ENCODE data around the gene KIF26B. TPM values are rescaled to one million over a fixed set of nuclear protein-coding genes. Genes with fewer than 3 reads are reported as not detected.

KIF26B gene
- total RNA-seq, 4 donors from 2014 or later = 0.90 to 2.0 (median 1.5) TPM

GRCh38 chr1:245489838-245490237 is 335.1 kb downstream of the KIF26B start:
- Histone ChIP-seq H3K4me3 (no peak overlapping the region), H3K4me1 (no peaks in the 10 kb centered on the region), H3K9me3 (no peaks in the 10 kb centered on the region), H3K27me3 (no peaks in the 10 kb centered on the region), H3K27ac (no peak overlapping the region), H3K36me3 (no peaks in the 10 kb centered on the region)
- whole genome bisulfite sequencing, 2 donors = 56 to 57% methylated on average over 2 of the region's 2 CpGs
- no peak for DNase-seq (ENCODE audit: low spot score in 2 of 2)
- TF ChIP-seq CTCF (IDR thresholded peaks at IDR 0.05) = no peak
- no peak for TF ChIP-seq EP300 (IDR thresholded peaks at IDR 0.05)
- TF ChIP-seq POLR2A (IDR thresholded peaks at IDR 0.05) = no peak

DNA sequence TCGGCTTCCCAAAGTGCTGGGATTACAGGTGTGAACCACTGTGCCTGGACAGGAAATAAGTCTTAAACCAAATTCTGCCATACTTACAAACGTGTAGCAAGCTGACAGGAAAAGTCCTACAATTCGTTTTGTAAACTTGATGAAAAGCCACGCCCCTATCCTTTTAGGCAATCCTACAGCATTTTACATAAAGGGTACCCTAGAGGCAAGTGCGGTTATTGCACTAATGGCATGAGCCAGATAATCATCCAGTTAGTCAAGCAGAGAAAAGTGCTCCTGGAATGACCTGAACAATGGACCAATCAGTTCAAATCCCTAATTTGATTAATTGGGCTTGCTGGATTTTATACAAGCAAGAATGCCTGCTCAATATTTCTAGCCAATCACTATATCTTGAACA is 338.2 kb downstream of the KIF26B start:
- no peaks in the 10 kb centered on the region for H3K27me3 ChIP-seq
- H3K36me3 ChIP-seq = no peaks in the 10 kb centered on the region
- 68 to 74% methylated on average over 5 of the region's 5 CpGs for WGBS, 2 donors
- no peak for DNase-seq (ENCODE audit: low spot score in 2 of 2)
- no peaks in the 10 kb centered on the region for H3K9me3 ChIP-seq
- no peak for TF ChIP-seq POLR2A (IDR thresholded peaks at IDR 0.05)
- no peak overlapping the region for H3K4me3 ChIP-seq
- no peak overlapping the region for H3K27ac ChIP-seq
- H3K4me1 ChIP-seq = no peaks in the 10 kb centered on the region

- H3K9me3 ChIP-seq = no peaks in the 10 kb centered on the region
- 76 to 81% methylated on average over 5 of the region's 5 CpGs for WGBS, 2 donors
Measured at GRCh38 chr1:245495681-245496080, 340.9 kb downstream of the KIF26B start.

GRCh38 chr1:245500546-245500945 is 345.8 kb downstream of the KIF26B start:
- Histone ChIP-seq H3K27ac (no peak overlapping the region), H3K4me3 (no peak overlapping the region), H3K9me3 (no peaks in the 10 kb centered on the region), H3K27me3 (no peaks in the 10 kb centered on the region), H3K4me1 (no peaks in the 10 kb centered on the region), H3K36me3 (no peaks in the 10 kb centered on the region)
- WGBS, 2 donors = 60 to 77% methylated on average over 7 of the region's 7 CpGs
- no peak for TF ChIP-seq EP300 (IDR thresholded peaks at IDR 0.05)
- TF ChIP-seq CTCF (IDR thresholded peaks at IDR 0.05) = no peak
- TF ChIP-seq POLR2A (IDR thresholded peaks at IDR 0.05) = no peak
- no peak for DNase-seq (ENCODE audit: low spot score in 2 of 2)

More at GRCh38 chr1:245495681-245496080, 340.9 kb downstream of the KIF26B start:
- Histone ChIP-seq H3K4me3 (no peak overlapping the region), H3K36me3 (no peaks in the 10 kb centered on the region), H3K4me1 (no peaks in the 10 kb centered on the region), H3K27me3 (no peaks in the 10 kb centered on the region), H3K27ac (no peak overlapping the region)
- no peak for DNase-seq (ENCODE audit: low spot score in 2 of 2)
- no peak for TF ChIP-seq EP300 (IDR thresholded peaks at IDR 0.05)
- no peak for TF ChIP-seq POLR2A (IDR thresholded peaks at IDR 0.05)
- TF ChIP-seq CTCF (IDR thresholded peaks at IDR 0.05) = no peak

DNA sequence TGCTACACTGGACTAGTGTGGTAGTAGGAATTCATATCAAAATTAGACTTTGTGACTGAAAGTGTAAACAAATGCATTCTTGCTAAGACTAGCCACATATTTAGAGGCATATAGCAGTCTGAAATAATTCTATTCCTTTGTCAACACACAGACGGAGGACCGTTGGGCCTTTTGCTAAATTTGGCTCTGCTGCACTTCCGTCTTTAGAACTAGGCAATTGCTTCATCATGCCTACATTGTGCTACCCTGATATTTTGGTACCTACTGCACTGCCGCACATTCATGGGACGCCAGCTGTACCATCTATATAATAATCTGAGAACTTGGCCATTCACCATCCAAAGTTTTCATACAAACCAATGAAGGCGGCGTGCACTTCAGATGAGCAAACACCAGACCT is 346.8 kb downstream of the KIF26B start:
- WGBS, 2 donors = 79 to 87% methylated on average over 7 of the region's 7 CpGs
- Histone ChIP-seq H3K27ac (no peak overlapping the region), H3K4me1 (no peaks in the 10 kb centered on the region), H3K36me3 (no peaks in the 10 kb centered on the region), H3K27me3 (no peaks in the 10 kb centered on the region), H3K4me3 (no peak overlapping the region), H3K9me3 (no peaks in the 10 kb centered on the region)
- TF ChIP-seq CTCF (IDR thresholded peaks at IDR 0.05) = no peak
- TF ChIP-seq EP300 (IDR thresholded peaks at IDR 0.05) = no peak
- TF ChIP-seq POLR2A (IDR thresholded peaks at IDR 0.05) = no peak
- no peak for DNase-seq (ENCODE audit: low spot score in 2 of 2)

DNA sequence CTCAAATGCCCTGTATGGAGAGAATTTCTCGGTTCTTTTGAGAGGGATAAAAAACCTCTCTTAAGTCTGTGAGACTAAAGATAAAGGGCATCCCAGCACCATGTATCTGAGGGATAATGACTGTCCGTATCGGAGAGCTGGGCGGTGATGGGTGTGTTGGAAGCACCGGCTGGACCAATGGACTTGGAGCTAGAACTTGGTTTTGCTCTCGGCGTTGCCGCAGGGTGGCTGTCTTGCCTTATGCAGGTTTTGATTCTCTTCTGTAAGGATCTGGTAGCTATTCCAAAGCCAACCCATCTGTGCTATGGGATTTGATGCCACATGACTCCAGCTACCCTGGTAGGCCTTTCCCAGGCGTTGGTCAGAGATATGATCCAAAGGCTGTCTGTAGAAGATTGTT is 348.8 kb downstream of the KIF26B start:
- 81 to 83% methylated on average over 9 of the region's 9 CpGs for WGBS, 2 donors
- DNase-seq (ENCODE audit: low spot score in 2 of 2) = no peak
- H3K36me3 ChIP-seq = no peaks in the 10 kb centered on the region
- H3K4me1 ChIP-seq = no peaks in the 10 kb centered on the region
- no peak overlapping the region for H3K4me3 ChIP-seq
- H3K9me3 ChIP-seq = no peaks in the 10 kb centered on the region
- no peak overlapping the region for H3K27ac ChIP-seq
- no peaks in the 10 kb centered on the region for H3K27me3 ChIP-seq
- TF ChIP-seq POLR2A (IDR thresholded peaks at IDR 0.05) (no peak), CTCF (IDR thresholded peaks at IDR 0.05) (no peak), EP300 (IDR thresholded peaks at IDR 0.05) (no peak)

Measured in tibial nerve (tissue), 4 donors.